Mesodermal cell (in vitro differentiated cells): ENCODE data around the gene C1orf52.

Experiments
- H3K27ac ChIP-seq: 2 replicates; pipeline ENCODE4 v1.7.0; 2013; ENCODE audit warnings: mild to moderate bottlenecking, low read depth, low read length, moderate library complexity; ENCODE audit not compliant: severe bottlenecking
- H3K36me3 ChIP-seq: 2 replicates; pipeline ENCODE4 v1.7.1; 2013; ENCODE audit warnings: mild to moderate bottlenecking, low read length, moderate library complexity; ENCODE audit not compliant: control insufficient read depth, insufficient read depth
- H3K4me1 ChIP-seq: one replicate; pipeline ENCODE4 v1.7.1; 2013; ENCODE audit warnings: mild to moderate bottlenecking, low read length; ENCODE audit not compliant: insufficient read depth, control insufficient read depth, poor library complexity, severe bottlenecking
- H3K4me3 ChIP-seq: 2 replicates; pipeline ENCODE4 v1.7.0; 2013; ENCODE audit warnings: low read length, control low read depth, mild to moderate bottlenecking; ENCODE audit not compliant: insufficient read depth, poor library complexity, severe bottlenecking; ENCODE audit errors: extremely low read depth
- H3K9me3 ChIP-seq: 2 replicates; pipeline ENCODE4 v1.7.1; 2013; ENCODE audit warnings: mild to moderate bottlenecking, low read length, moderate library complexity; ENCODE audit not compliant: control insufficient read depth
- WGBS, 2 experiments: methylation state at CpG; one replicate each; pipeline ENCODE4 v1.1.5; 2013; ENCODE audit warnings: missing lambda C conversion rate in 2 of 2; ENCODE audit not compliant: insufficient coverage in 2 of 2; 5-methylcytosine and 5-hydroxymethylcytosine counted together

Gene C1orf52

GRCh38 chr1:85214654-85215053 is 44.8 kb downstream of the C1orf52 start:
- Histone ChIP-seq H3K4me3 (no peak overlapping the region), H3K4me1 (no peaks in the 10 kb centered on the region), H3K27ac (no peak overlapping the region), H3K36me3 (no peaks in the 10 kb centered on the region), H3K9me3 (no peaks in the 10 kb centered on the region)
- 100% methylated on average over 1 of the region's 5 CpGs; no CpG with 5 or more reads in 1 of the 2 experiments for WGBS, 2 experiments

GRCh38 chr1:85208488-85208887 is 51.0 kb downstream of the C1orf52 start:
- no peaks in the 10 kb centered on the region for H3K9me3 ChIP-seq
- WGBS, 2 experiments, result 84 to 93% methylated on average over 2 of the region's 2 CpGs
- no peak overlapping the region for H3K4me3 ChIP-seq

GRCh38 chr1:85203573-85204171 is 55.8 kb downstream of the C1orf52 start:
- no peaks in the 10 kb centered on the region for H3K4me1 ChIP-seq
- no CpG with 5 or more reads among the region's 2 CpGs for WGBS, 2 experiments
- H3K27ac ChIP-seq, result no peak overlapping the region
- no peaks in the 10 kb centered on the region for H3K36me3 ChIP-seq
- H3K4me3 ChIP-seq, result no peak overlapping the region
- no peaks in the 10 kb centered on the region for H3K9me3 ChIP-seq

More at GRCh38 chr1:85208488-85208887, 51.0 kb downstream of the C1orf52 start:
- H3K36me3 ChIP-seq, result no peaks in the 10 kb centered on the region
- H3K27ac ChIP-seq, result no peak overlapping the region
- H3K4me1 ChIP-seq, result no peaks in the 10 kb centered on the region

- Histone ChIP-seq H3K9me3 (no peaks in the 10 kb centered on the region), H3K36me3 (peaks cover 3% of the 10 kb centered on the region), H3K4me1 (no peaks in the 10 kb centered on the region), H3K27ac (no peak overlapping the region), H3K4me3 (no peak overlapping the region)
- WGBS, 2 experiments, result 100% methylated on average over 1 of the region's 2 CpGs; no CpG with 5 or more reads in 1 of the 2 experiments
Measured at GRCh38 chr1:85202864-85203255, 56.6 kb downstream of the C1orf52 start.

GRCh38 chr1:85202092-85202863 is 57.2 kb downstream of the C1orf52 start:
- peaks cover 6% of the 10 kb centered on the region for H3K36me3 ChIP-seq
- H3K4me1 ChIP-seq, result no peaks in the 10 kb centered on the region
- H3K9me3 ChIP-seq, result no peaks in the 10 kb centered on the region
- H3K4me3 ChIP-seq, result peak overlapping the region; percentile 78
- H3K27ac ChIP-seq, result peak overlapping the region; percentile 98
- WGBS, 2 experiments, result 7 to 28% methylated on average over 5 to 8 of the region's 14 CpGs

GRCh38 chr1:85201340-85202091 is 57.9 kb downstream of the C1orf52 start:
- Histone ChIP-seq H3K4me1 (no peaks in the 10 kb centered on the region), H3K9me3 (no peaks in the 10 kb centered on the region), H3K36me3 (peaks cover 6% of the 10 kb centered on the region), H3K4me3 (peak overlapping the region; percentile 78), H3K27ac (peak overlapping the region; percentile 98)
- WGBS, 2 experiments, result 0 to 1% methylated on average over 43 to 63 of the region's 81 CpGs

GRCh38 chr1:85200463-85201339 is 58.8 kb downstream of the C1orf52 start, which contains the start of gene SYDE2:
TSS of gene SYDE2 (minus strand) at chr1:85201016. CDS start at chr1:85200996, 20 bp downstream.
- WGBS, 2 experiments, result 0% methylated on average over 80 to 95 of the region's 99 CpGs
- peaks cover 6% of the 10 kb centered on the region for H3K36me3 ChIP-seq
- no peaks in the 10 kb centered on the region for H3K9me3 ChIP-seq
- H3K27ac ChIP-seq, result peak within 1 kb of the TSS; percentile 98
- H3K4me1 ChIP-seq, result no peaks in the 10 kb centered on the region
- H3K4me3 ChIP-seq, result peak within 1 kb of the TSS; percentile 78
